Measurements from ENCODE around the gene RPL39L.

RPL39L gene

GRCh38 chr3:187139126-187139894 lies at the start of gene RPL39L (continued):
- TF ChIP-seq ZSCAN16 (tag by site-specific recombination; IDR thresholded peaks at IDR 0.05) (no peak), ZNF24 (tag by site-specific recombination; IDR thresholded peaks at IDR 0.05) (0 out of 2 replicates have a peak, but pooled peaks have one; percentile 21), ZNF677 (tag by site-specific recombination; IDR thresholded peaks at IDR 0.05) (no peak), ZNF843 (tag by site-specific recombination; IDR thresholded peaks at IDR 0.05) (no peak), SP7 (tag by site-specific recombination; IDR thresholded peaks at IDR 0.05) (peak; percentile 69), ZNF354C (tag by site-specific recombination; IDR thresholded peaks at IDR 0.05; ENCODE audit: borderline replicate concordance, low read depth) (no peak), ZNF174 (tag by site-specific recombination; IDR thresholded peaks at IDR 0.05) (no peak), ZNF692 (tag by site-specific recombination; IDR thresholded peaks at IDR 0.05) (no peak), MZF1 (tag by site-specific recombination; IDR thresholded peaks at IDR 0.05; ENCODE audit: borderline replicate concordance) (no peak), ZNF561 (tag by site-specific recombination; IDR thresholded peaks at IDR 0.05; ENCODE audit: borderline replicate concordance) (no peak), ZNF76 (tag by site-specific recombination; IDR thresholded peaks at IDR 0.05; ENCODE audit: borderline replicate concordance, low read depth) (no peak), ZNF146 (tag by site-specific recombination; IDR thresholded peaks at IDR 0.05) (peak; percentile 2; the same call in 1 of the 2 replicates), HOXA7 (CRISPR knock-in tag; IDR thresholded peaks at IDR 0.05; ENCODE audit: borderline replicate concordance) (no peak), ZNF18 (tag by site-specific recombination; IDR thresholded peaks at IDR 0.05) (no peak), ZNF133 (tag by site-specific recombination; IDR thresholded peaks at IDR 0.05) (no peak), ZFP3 (tag by site-specific recombination; IDR thresholded peaks at IDR 0.05; ENCODE audit: low read depth) (no peak), ZNF37A (tag by site-specific recombination; IDR thresholded peaks at IDR 0.05) (no peak), ZBTB21 (tag by site-specific recombination; IDR thresholded peaks at IDR 0.05) (no peak), ZNF335 (tag by site-specific recombination; conservative IDR thresholded peaks at IDR 0.05) (peak; percentile 96), ZNF596 (tag by site-specific recombination; IDR thresholded peaks at IDR 0.05) (0 out of 2 replicates have a peak, but pooled peaks have one; percentile 13), ZNF610 (tag by site-specific recombination; IDR thresholded peaks at IDR 0.05; ENCODE audit: borderline replicate concordance) (peak; percentile 14; the same call in 1 of the 2 replicates), ZNF776 (tag by site-specific recombination; IDR thresholded peaks at IDR 0.05; ENCODE audit: borderline replicate concordance) (no peak), ELK4 (IDR thresholded peaks at IDR 0.05; ENCODE audit: borderline replicate concordance, low read depth, low read length) (no peak; the same call in 1 of the 2 replicates), ZNF548 (tag by site-specific recombination; IDR thresholded peaks at IDR 0.05) (no peak), BCL6B (tag by site-specific recombination; IDR thresholded peaks at IDR 0.05) (no peak), ZNF621 (tag by site-specific recombination; IDR thresholded peaks at IDR 0.05) (no peak), ZNF654 (tag by site-specific recombination; IDR thresholded peaks at IDR 0.05; ENCODE audit: low read depth) (peak; percentile 14; the same call in 1 of the 2 replicates), KLF8 (tag by site-specific recombination; IDR thresholded peaks at IDR 0.05) (peak; percentile 89), ZNF391 (tag by site-specific recombination; IDR thresholded peaks at IDR 0.05; ENCODE audit: borderline replicate concordance, low read depth) (no peak), ZNF747 (tag by site-specific recombination; IDR thresholded peaks at IDR 0.05) (no peak), OSR2 (tag by site-specific recombination; IDR thresholded peaks at IDR 0.05) (no peak)
